Right lobe of liver (tissue), 6 donors: ENCODE measurements around the gene ADCY1. TPM values are rescaled to one million over a fixed set of nuclear protein-coding genes. Genes with fewer than 3 reads are reported as not detected.
A peak's percentile ranks its signal among the peaks of the same experiment; 100 is the strongest.

Experiments used
- ATAC-seq, 4 donors: fragments of 200-7000 bp; cut with Tn5 transposase; one replicate each; pipeline ENCODE4 v1.9.1; 2020; ENCODE audit warnings: mild to moderate bottlenecking in 4 of 4, moderate library complexity in 4 of 4
- DNase-seq, 3 donors: peaks; one replicate each; pipeline ENCODE4 v3.0.0-alpha.2; 2020
- H3K27ac ChIP-seq, 3 donors: fragments of 200-600 bp; one replicate each; pipeline ENCODE4 v1.8.0; 2022
- H3K27me3 ChIP-seq, 2 donors: fragments of 200-600 bp; one replicate each; pipeline ENCODE4 v1.8.0; 2022
- H3K36me3 ChIP-seq, 4 donors: fragments of 200-600 bp; sonication (generic) in 1 of 4; one replicate each; pipeline versions ENCODE4 v1.5.1 to v1.8.0; 2017 to 2022; ENCODE audit warnings: control low read depth in 1 of 4
- H3K4me1 ChIP-seq, 4 donors: fragments of 200-600 bp; sonication (generic) in 1 of 4; one replicate each; pipeline versions ENCODE4 v1.5.1 to v1.8.0; 2017 to 2022; ENCODE audit warnings: control low read depth in 1 of 4
- H3K4me3 ChIP-seq, 3 donors: fragments of 200-600 bp; one replicate each; pipeline ENCODE4 v1.8.0; 2022
- H3K9me3 ChIP-seq, 4 donors: fragments of 200-600 bp; sonication (generic) in 1 of 4; one replicate each; pipeline versions ENCODE4 v1.5.1 to v1.8.0; 2017 to 2022; ENCODE audit warnings: control low read depth in 1 of 4
- CTCF ChIP-seq, 4 donors: fragments of 200-600 bp in 3 of 4; fragments of 450-650 bp in 1 of 4; IDR thresholded peaks; one replicate each; pipeline versions ENCODE4 v1.5.1 to v1.8.0; 2016 to 2022; ENCODE audit warnings: antibody characterized with exemption in 4 of 4, mild to moderate bottlenecking in 2 of 4
- POLR2A ChIP-seq: fragments of 450-650 bp; IDR thresholded peaks from one replicate; pipeline ENCODE4 v1.6.1; 2017; ENCODE audit warnings: antibody characterized with exemption, mild to moderate bottlenecking
- WGBS: methylation state at CpG from one replicate; pipeline ENCODE4 v1.1.6; 2018; ENCODE audit warnings: low coverage, low lambda C conversion rate; ENCODE audit not compliant: insufficient coverage; ENCODE audit errors: missing lambda C conversion rate; 5-methylcytosine and 5-hydroxymethylcytosine counted together
- intact Hi-C, 2 donors: fragments of 100-400 bp; cut with DNase I; formaldehyde crosslinking; loops; one replicate each; pipeline versions ENCODE4 v1.11.2 to v1.14.1; 2022
- total RNA-seq, 6 experiments: library from RNA; depleted of rRNA in 2 of 6; stranded (reverse); fragments of >200 nt in 2 of 6; fragmentation: NEBNext Ultra II Directional in 3 of 6; extraction: Animal tissue kit (Norgen Biotek cat#: 25700) in 3 of 6; gene quantifications; one replicate each; pipeline versions ENCODE4 v1.1.0 to v1.2.4, GENCODE V29; 2016 to 2023
- donor health status: DM: no; HTN: yes; CAD: no.
- donor health status: DM: no; HTN: no; CAD: no.
- donor health status: DM: no; HTN: no; CAD: no.
- donor health status: DM: no; HTN: yes; CAD: no.
- donor health status: DM: no; HTN: yes; CAD: no.

Gene ADCY1
- total RNA-seq, 6 experiments from 2014 or later = 7.2 to 17.6 (median 9.3) TPM

GRCh38 chr7:45586542-45587520, 12.7 kb downstream of the ADCY1 start:
- ATAC-seq (no peak), DNase-seq (peak in 1 of 3 donors; percentile 32)
- intact Hi-C loops = no loop called here
- no peaks in the 10 kb centered on the region for H3K9me3 ChIP-seq
- no peak overlapping the region for H3K27ac ChIP-seq
- no peaks in the 10 kb centered on the region for H3K4me1 ChIP-seq
- no peak overlapping the region for H3K4me3 ChIP-seq
- H3K27me3 ChIP-seq = no peaks in the 10 kb centered on the region
- TF ChIP-seq CTCF (IDR thresholded peaks at IDR 0.05) = no peak
- no peak for TF ChIP-seq POLR2A
- no peaks in the 10 kb centered on the region for H3K36me3 ChIP-seq
- WGBS = 71% methylated on average over 8 of the region's 12 CpGs

- intact Hi-C loops = no loop called here
- no peak for TF ChIP-seq POLR2A
- TF ChIP-seq CTCF (IDR thresholded peaks at IDR 0.05) = no peak
- WGBS = 76% methylated on average over 2 of the region's 6 CpGs
Observed at GRCh38 chr7:45588466-45588865, 14.3 kb downstream of the ADCY1 start.

GRCh38 chr7:45589061-45589460, 14.9 kb downstream of the ADCY1 start:
- DNase-seq = no peak
- intact Hi-C loops = no loop called here
- Histone ChIP-seq H3K27ac (no peak overlapping the region), H3K4me3 (no peak overlapping the region), H3K9me3 (no peaks in the 10 kb centered on the region), H3K4me1 (no peaks in the 10 kb centered on the region), H3K27me3 (no peaks in the 10 kb centered on the region), H3K36me3 (no peaks in the 10 kb centered on the region)
- peak in 1 of 4 donors; percentile 9 for ATAC-seq
- TF ChIP-seq CTCF (IDR thresholded peaks at IDR 0.05) (no peak), POLR2A (no peak)
- no CpG with 5 or more reads among the region's 10 CpGs for WGBS

More at GRCh38 chr7:45588466-45588865, 14.3 kb downstream of the ADCY1 start:
- H3K4me1 ChIP-seq = no peaks in the 10 kb centered on the region
- H3K4me3 ChIP-seq = no peak overlapping the region
- no peaks in the 10 kb centered on the region for H3K9me3 ChIP-seq
- H3K36me3 ChIP-seq = no peaks in the 10 kb centered on the region
- no peaks in the 10 kb centered on the region for H3K27me3 ChIP-seq
- DNase-seq = peak in 1 of 3 donors; percentile 17
- no peak overlapping the region for H3K27ac ChIP-seq
- ATAC-seq = no peak

- WGBS = 49% methylated on average over 5 of the region's 17 CpGs
- no peaks in the 10 kb centered on the region for H3K36me3 ChIP-seq
- H3K27ac ChIP-seq = no peak overlapping the region
- peak in 1 of 3 donors; percentile 17 for DNase-seq
- no peak overlapping the region for H3K4me3 ChIP-seq
- TF ChIP-seq CTCF (IDR thresholded peaks at IDR 0.05) = no peak
- TF ChIP-seq POLR2A = no peak
- no peak for ATAC-seq
- no peaks in the 10 kb centered on the region for H3K9me3 ChIP-seq
- H3K27me3 ChIP-seq = no peaks in the 10 kb centered on the region
- intact Hi-C loops = no loop called here
- no peaks in the 10 kb centered on the region for H3K4me1 ChIP-seq
Observed at GRCh38 chr7:45589915-45590678, 15.9 kb downstream of the ADCY1 start.
